NCI-H1105 treated with DMSO at 0.1 percent for 48 hours (cell line): ENCODE measurements around the gene KRT31.
"Not testable (repeated sequence)": the region's sequence is repeated elsewhere in the genome, so short reads cannot be mapped to it uniquely, and the experiment has no call there.

ENCODE experiments used
- DNase-seq: peaks from one replicate; lab custom pipeline; 2025; lab: John Stamatoyannopoulos, UW

The KRT31 gene

DNA sequence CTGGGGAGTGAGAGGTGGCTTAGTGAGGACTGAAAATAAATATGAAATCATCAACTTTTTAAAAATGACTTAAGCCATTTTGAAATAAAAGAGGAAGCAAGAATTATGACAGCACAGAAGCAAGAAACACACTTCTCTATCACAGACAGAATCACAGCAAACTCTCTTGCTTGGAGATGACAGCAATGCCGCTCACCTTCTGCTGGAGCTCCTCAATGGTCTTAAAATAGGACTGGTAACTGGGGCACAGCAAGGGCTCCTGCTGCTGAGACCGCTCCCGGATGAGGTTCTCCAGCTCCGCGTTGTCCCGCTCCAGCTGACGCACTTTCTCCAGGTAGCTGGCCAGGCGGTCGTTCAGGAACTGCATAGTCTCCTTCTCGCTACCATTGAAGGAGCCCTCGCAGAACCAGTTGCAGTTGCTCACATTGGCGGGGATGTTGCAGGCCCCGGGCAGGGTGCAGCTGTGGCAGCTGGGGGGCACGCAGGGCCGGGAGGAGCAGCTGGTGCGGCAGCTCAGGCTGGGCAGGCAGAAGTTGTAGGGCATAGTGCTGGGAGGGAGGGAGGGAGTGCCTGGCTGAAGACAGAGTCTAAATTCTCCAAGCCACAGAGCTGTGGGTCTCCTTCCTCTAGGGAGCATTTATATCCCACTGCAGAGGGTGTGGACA lies at the start of gene KRT31:
KRT31 (minus strand) TSS at position 613 of the 665 bp plus-strand sequence; CDS start at position 544, 69 bp downstream.
- DNase-seq: no peak

DNA sequence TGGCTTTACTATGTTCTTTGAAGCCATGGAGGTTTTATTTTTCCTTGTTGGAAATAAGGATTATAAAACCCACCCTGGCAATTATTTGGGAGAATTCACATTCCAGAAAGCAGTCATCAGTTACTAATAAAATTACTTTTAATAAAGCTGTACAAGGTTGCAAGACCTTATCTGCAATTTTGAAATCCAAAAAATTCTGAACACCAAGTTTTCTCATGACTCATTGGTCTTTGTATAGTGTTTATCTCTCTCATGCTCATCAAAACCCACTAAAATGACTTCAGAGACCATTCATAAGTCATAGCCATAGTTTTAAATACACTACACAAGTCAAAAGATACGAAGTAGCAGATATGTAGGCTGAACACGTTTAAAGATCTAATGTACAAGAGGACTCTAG lies 49.4 kb upstream of the KRT31 start:
- no peak for DNase-seq

DNA sequence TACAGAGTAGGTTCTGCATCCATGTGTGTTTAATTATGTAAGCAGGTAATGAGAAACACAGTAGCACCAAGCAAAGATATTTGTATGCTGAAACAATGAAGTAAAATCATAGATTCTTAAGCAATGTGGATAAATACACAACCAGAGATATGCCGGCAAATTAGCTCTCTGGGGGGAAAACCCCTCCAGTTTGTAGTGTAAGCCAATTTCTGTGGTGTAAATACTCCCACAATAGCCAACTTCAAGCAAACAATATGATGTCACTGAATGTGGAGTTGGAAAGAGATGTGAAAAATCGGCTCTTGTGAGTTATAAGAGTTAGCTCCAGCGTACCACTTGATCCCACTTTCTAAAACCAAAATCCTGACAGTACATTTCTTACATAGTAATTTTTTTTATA lies 47.2 kb upstream of the KRT31 start:
- DNase-seq: no peak

DNA sequence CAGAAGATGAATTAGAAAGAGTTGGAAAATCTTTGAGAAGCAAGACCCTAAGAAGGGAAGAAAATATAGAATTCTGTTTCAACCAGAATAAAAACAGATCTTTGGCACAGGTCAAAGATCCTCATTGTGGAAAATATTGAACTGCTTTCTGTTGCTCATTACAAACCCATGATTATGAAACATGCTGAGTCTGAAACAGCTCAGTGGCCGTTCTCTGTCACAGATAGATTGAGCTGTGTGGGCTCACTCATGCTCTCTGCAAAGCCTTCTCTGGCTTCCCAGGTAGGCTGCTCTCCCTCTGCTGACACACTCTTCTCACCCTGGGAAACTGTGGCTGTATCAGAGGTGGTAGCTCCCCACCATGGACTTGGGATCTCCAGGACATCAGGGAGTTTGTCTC lies 46.8 kb upstream of the KRT31 start:
- DNase-seq: no peak

DNA sequence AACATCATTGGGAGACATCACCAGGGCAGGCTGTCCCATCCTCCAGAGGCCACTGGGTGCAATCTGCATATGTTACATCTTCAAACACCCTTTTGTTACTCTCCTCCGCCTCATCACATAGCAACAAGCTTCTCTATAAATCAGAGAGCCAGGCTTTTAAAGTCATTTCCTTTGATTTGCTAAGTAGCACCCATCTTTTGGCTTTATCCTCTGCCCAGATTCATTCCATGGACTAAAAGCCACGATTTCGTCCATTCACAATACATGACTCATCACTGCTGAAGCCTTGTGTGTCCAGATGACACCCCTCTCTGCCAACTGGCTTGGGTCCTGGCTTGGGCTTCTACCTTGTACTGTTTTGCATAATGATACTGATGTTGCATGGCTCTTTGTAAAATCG lies 45.3 kb upstream of the KRT31 start:
- no peak for DNase-seq

DNA sequence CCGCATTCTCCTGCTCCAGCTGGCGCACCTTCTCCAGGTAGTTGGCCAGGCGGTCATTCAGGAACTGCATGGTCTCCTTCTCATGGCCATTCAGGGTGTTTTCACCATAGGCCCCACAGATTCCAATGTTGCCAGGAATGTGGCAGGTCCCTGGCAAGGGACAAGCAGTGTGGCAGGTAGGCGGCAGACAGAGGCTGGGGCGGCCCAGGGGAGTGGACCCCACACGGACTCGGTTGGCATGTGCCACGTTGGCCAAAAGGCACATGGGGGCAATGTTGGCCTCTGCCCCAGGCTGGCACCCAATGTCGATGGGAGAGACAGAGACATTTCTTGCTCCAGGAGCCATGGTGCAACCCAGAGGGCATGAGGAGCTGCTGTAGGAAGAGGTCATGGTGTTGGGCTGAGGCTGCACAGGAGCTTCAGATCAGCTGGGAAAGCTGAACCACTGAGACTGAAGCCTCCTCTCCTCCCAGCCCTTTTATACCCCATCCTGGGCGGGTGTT lies 43.2 kb upstream of the KRT31 start, which contains the start of gene KRT38:
KRT38 (minus strand) TSS at position 453 of the 503 bp plus-strand sequence; CDS start at position 391, 62 bp downstream.
- no peak for DNase-seq

DNA sequence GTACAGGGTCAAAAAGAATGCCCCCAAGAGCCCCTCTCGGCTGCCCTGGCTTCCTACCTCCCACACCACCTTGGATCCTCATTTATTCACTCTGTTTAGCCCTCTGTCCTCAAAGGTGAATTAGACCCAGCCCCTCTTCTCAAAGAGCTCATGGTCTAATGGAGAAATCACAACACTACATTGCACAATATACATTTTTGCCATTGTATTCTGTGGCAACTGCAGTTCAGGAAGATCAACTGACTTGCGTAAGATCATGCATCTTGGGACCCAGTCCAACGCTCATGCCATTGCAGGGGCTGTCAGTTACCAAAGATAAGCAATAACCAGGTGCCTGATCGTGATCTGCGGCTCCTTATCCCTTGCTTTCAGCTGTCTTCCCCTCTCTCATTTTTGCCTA lies 42.0 kb upstream of the KRT31 start:
- no peak for DNase-seq

DNA sequence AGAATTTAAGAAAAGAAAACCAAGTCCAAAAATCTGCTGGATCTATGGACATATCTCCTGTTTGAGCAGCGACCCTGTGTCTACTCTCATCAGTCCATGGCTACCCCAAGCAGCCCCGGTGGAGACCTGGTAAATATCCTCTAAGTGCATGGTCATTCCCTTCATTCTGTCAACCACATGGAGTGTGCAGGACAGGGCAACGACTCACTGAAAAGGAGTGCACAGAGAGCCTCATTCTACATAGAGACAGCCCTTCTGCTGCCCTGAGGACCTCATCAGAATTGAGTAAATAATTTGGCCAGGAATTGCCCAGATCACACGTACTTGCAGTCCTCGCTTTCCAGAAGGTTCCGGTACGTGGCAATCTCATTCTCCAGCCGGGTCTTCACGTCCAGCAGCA lies 40.4 kb upstream of the KRT31 start:
- no peak for DNase-seq

DNA sequence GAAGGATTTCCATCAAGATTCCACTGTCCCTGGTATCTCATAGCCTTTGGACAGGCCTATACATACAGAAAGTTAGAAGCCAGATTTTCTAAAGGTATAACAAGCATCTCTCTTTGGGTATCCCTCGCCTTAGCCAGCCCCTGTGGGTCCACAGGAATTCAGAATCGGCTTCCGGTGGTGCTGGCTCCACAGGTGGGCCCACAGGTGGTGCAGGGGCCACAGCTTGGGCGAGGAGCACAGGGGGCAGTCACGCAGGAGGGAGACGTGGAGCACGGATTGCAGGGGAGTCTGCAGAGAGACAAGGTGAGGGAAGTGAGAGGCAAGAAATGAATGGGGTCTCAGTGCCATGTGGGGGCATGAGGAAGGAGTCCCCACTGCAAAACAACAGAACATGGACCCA lies 39.8 kb upstream of the KRT31 start:
- no peak for DNase-seq

DNA sequence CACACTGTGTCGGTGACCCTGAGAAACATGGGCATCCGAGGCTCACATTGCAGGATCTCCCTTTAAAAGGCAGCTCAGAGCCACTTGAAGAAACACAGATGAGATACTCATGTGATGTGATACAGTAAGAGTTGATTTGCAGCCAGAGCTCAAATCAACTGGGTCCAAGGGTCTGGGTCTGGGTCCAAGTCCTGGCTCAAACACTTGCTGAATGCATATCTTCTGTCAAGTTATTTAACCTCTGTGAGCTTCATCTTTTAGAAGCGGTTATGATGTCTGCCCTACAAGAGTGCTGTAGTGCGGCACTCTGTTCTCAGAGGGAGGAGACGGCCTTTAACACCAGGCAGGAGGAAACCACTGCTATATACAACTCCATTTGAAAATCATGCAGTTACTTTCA lies 37.0 kb upstream of the KRT31 start:
- no peak for DNase-seq

DNA sequence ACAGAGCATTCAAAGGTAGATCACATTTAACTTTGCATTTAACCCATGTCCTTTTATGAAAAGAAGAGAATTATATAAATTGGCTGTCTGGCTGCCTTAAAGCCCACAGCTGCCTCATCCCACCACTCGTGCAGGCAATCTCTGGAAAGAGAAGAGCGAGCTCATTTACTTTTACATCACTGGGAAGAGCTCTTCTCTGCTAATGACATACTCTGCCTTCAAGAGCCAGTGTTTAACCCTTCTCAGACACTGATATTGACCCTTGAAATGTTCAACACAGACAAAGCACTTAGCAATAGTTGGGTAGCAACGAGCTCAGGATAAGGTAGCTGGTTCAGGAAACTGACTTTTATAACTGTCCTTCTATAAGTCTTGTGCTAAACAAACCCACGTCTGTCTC lies 36.6 kb upstream of the KRT31 start:
- DNase-seq: peak; percentile 14

DNA sequence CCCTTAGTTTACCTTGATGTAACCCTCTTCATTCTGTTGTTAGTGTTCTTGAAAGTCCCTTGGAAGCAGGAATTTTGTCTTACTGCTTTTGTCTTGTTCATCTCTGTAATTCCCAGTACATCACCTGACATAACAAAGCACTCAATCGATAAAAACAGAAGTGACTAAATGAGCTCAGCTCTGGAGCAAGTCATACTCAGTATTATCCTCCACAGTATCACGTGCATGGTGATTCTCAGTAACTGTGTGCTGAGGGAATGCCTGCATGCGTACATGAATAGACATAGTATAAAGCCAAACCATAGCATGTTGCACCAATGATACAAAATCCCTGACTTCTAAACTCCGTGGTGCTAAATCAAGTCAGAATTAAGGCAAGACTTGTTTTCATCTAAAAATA lies 36.2 kb upstream of the KRT31 start:
- peak; percentile 12 for DNase-seq

DNA sequence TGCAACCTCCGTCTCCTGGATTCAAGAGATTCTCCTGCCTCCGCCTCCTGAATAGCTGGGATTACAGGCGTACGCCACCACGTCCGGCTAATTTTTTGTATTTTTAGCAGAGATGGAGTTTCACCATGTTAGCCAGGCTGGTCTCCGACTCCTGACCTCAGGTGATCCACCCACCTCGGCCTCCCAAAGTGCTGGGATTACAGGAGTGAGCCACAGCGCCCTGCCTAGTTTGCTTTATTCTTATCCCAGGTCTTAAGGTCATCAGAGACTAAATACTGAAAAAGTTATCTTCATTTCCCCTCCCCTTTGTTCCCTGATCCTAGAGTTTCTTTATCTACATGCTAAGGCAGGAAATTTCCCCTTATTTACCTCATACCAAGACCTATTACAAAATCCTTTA lies 33.0 kb upstream of the KRT31 start:
- not testable (repeated sequence) for DNase-seq

DNA sequence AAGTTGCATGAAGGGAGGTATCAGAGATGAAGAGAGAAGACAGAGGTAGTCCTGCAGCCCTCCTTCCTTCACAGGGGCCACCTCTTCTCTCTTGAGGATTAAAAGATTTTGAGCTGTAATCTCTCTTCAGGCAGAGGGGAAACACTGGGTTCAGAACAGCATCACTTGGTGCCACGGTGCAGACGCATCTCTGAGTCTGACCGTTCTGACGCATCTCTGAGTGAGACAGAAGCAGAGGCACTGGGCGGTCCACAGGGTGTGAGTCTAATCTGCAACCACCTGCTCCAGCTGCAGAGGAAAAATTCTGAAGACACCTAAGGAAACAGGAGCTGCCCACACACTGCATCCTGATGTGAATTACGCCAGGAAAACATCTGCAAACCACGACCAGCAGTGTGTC lies 32.3 kb upstream of the KRT31 start:
- no peak for DNase-seq

DNA sequence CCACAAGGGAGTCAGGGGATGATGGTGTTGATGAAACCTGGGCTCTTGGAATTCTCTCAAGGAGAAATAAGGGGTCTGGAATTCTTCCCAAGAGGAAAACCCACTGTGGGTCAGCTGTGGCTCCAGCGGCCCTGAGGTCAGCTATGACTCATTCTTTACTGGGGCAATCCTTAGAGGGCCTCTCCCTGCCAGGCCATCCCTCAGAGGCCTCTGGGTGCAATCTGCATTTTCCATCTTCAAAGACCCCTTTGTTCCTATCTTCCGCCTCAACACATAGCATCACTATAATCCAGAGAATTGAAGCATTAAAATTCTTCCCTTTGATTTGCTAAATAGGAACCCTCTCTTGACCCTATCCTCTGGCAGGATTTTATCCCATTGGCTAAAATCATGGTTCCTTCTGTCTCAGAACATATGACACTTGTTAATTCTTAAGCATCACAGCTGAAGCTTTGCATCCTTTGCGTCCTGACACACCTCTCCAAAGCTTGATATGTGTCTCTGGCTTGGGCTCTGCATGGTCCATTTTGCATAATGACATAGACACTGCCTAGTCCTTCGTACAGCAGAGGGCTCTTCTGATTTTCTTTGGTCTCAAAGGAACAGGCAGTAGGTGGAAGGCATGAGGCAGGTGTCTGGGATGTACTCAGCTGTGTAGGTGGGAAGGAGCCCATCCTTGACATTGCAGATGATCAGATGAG lies 31.3 kb upstream of the KRT31 start:
- DNase-seq: no peak

DNA sequence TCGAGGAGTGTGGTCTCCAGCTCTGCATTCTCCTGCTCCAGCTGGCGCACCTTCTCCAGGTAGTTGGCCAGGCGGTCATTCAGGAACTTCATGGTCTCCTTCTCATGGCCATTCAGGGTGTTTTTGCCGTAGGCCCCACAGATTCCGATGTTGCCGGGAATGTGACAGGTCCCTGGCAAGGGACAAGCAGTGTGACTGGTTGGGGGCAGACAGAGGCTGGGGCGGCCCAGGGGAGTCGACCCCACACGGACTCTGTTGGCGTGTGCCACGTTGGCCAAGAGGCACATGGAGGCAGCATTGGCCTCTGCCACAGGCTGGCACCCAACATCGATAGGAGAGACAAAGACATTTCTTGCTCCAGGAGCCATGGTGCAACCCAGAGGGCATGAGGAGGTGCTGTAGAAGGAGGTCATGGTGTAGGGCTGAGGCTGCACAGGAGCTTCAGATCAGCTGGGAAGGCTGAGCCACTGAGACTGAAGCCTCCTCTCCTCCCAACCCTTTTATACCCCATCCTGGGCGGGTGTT lies 26.8 kb upstream of the KRT31 start, which contains the start of gene KRT37:
KRT37 (minus strand) TSS at position 475 of the 525 bp plus-strand sequence; CDS start at position 413, 62 bp downstream.
- no peak for DNase-seq

DNA sequence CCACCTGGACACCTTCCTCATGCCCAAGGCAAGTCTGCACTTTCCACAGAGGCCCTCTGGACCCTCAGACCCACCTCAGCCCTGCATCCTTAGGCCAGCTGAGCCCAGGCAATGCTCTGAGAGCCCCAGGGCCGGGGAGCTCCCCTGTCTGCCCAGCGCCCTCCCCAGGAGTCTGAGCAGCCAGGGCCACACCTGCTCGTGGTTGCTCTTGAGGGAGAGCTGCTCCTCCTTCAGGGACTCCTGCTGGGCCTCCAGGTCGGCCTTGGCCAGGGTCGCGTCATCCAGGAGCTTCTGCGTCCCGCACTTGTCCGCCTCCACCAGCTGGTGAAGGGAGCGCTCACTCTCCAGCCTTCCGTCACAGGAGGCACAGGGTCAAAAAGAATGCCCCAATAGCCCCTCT lies 25.2 kb upstream of the KRT31 start:
- not testable (repeated sequence) for DNase-seq

DNA sequence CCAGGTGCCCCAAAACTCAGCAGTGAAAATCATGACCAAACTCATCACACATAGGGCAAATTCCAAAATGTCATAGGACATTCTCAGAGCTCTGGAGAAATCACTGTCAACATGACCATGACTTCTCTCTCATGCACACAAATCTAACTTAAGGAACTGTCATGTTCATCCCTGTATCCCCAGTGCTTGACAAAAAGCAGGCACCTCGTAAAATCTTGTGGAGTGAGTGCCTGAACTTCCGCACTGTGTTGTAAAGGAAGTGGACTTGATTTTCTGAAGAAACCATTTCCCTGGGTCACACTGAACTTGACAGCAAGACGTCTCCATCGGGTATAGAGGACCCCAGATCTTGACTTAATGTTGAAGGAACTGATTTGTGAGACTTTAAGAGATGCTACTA lies 24.2 kb upstream of the KRT31 start:
- no peak for DNase-seq

DNA sequence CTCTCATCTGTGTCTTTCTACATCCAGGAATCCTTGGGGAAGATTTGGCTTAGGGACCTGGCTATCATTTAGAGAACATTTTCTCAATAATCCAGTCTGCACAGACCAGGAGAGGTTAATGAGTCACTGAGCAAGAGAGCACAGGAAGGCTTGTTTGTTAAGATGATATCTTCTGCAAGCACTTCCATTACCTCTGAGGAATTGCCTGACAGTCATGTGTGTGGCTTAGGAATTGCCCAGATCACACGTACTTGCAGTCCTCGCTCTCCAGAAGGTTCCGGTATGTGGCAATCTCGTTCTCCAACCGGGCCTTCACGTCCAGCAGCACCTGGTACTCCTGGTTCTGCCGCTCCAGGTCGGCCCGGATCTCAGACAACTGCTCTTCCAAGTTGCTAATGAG lies 23.7 kb upstream of the KRT31 start:
- DNase-seq: no peak

DNA sequence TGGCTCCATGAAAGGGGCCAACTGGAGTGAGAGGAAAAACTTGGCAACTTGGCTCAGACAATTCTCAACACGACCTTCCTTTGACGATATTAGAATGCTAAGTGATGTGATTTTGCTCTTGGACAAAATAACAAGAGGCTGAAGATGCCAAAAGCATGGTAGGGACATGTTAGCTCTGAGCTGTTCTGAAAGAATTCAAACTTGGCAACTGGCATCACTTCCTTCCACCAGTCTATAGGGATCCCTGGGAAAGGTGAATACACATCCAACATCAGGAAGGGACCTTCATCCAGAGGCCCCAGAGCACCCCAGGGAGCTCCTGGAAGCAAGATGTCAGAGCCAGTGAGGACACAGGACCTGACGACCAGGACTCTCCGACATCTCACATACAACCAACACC lies 22.7 kb upstream of the KRT31 start:
- DNase-seq: no peak

DNA sequence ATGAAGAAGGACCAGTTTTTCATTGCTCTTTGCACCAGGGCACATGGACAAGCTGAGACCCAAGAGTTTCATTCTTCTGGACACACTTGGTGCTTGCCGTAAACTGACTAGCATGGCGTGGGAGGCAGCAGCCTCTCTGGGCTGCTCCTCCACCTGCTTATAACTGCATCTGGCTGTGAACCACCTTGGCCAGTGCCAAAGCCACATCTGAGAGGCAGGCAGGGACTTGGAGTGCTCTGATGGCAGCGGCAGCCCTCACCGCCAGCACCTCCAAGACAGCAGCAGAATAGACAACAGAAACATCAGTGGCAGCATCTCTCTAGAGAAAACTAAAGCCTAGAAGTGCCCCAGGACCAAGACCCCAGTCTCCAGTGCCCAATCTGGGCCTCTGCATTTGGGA lies 22.3 kb upstream of the KRT31 start:
- DNase-seq: no peak

DNA sequence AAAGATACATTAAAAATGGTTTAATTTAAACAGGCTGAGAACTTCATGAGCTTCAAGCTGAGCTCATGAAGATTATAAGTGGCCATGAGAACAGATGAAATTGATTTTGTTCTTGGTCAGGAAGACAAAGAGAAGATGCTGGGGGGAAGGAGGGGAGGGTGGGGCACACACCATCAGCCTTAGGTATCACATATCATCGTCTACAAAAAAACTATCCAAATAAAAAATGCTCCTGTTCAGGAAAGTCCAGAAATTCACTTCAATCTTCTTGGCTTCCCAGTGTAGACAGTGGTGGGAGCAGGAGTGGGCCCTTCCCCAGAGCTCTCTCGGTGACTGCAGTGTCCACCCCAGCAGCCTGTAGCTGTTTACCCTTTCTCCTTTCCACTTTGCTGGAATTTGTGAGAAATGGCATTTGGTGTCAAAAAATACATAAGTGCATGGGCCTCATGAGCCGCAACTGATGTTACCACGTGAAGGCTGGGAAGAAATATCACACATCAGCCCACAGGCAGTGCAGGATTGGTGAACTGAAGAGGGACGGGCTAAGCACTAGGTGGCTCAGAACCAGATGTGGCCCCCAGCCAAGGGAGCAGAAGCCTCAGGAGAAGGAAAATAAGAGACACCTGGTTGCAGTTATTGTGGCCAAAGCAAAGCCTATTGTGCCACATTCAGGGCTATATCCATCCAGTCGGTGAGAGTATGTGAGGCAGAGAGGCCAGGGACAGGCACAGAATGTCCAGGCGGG lies 20.9 kb upstream of the KRT31 start:
- no peak for DNase-seq
